ENCODE data around the gene SPTLC3. TPM values are rescaled to one million over a fixed set of nuclear protein-coding genes. Genes with fewer than 3 reads are reported as not detected.

The SPTLC3 gene
- polyA plus RNA-seq, 1 donor from 2014 or later = not detected

GRCh38 chr20:13169086-13169485 lies 160.3 kb downstream of the SPTLC3 start:
- TF ChIP-seq SMC3 (conservative IDR thresholded peaks at IDR 0.05; ENCODE audit: poor library complexity) (no peak), RAD21 (conservative IDR thresholded peaks at IDR 0.05) (no peak), EZH2 (IDR thresholded peaks at IDR 0.05; ENCODE audit: borderline replicate concordance, insufficient read depth, low read length, poor library complexity, severe bottlenecking) (no peak), POLR2AphosphoS5 (IDR thresholded peaks at IDR 0.05) (no peak), EP300 (conservative IDR thresholded peaks at IDR 0.05; ENCODE audit: poor library complexity, severe bottlenecking) (no peak), MXI1 (conservative IDR thresholded peaks at IDR 0.05; ENCODE audit: poor library complexity, severe bottlenecking) (no peak)
- TF ChIP-seq, protein P1, sequence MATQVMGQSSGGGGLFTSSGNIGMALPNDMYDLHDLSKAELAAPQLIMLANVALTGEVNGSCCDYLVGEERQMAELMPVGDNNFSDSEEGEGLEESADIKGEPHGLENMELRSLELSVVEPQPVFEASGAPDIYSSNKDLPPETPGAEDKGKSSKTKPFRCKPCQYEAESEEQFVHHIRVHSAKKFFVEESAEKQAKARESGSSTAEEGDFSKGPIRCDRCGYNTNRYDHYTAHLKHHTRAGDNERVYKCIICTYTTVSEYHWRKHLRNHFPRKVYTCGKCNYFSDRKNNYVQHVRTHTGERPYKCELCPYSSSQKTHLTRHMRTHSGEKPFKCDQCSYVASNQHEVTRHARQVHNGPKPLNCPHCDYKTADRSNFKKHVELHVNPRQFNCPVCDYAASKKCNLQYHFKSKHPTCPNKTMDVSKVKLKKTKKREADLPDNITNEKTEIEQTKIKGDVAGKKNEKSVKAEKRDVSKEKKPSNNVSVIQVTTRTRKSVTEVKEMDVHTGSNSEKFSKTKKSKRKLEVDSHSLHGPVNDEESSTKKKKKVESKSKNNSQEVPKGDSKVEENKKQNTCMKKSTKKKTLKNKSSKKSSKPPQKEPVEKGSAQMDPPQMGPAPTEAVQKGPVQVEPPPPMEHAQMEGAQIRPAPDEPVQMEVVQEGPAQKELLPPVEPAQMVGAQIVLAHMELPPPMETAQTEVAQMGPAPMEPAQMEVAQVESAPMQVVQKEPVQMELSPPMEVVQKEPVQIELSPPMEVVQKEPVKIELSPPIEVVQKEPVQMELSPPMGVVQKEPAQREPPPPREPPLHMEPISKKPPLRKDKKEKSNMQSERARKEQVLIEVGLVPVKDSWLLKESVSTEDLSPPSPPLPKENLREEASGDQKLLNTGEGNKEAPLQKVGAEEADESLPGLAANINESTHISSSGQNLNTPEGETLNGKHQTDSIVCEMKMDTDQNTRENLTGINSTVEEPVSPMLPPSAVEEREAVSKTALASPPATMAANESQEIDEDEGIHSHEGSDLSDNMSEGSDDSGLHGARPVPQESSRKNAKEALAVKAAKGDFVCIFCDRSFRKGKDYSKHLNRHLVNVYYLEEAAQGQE (IDR thresholded peaks at IDR 0.05; ENCODE audit: borderline replicate concordance) = no peak
- TF ChIP-seq, protein P2, sequence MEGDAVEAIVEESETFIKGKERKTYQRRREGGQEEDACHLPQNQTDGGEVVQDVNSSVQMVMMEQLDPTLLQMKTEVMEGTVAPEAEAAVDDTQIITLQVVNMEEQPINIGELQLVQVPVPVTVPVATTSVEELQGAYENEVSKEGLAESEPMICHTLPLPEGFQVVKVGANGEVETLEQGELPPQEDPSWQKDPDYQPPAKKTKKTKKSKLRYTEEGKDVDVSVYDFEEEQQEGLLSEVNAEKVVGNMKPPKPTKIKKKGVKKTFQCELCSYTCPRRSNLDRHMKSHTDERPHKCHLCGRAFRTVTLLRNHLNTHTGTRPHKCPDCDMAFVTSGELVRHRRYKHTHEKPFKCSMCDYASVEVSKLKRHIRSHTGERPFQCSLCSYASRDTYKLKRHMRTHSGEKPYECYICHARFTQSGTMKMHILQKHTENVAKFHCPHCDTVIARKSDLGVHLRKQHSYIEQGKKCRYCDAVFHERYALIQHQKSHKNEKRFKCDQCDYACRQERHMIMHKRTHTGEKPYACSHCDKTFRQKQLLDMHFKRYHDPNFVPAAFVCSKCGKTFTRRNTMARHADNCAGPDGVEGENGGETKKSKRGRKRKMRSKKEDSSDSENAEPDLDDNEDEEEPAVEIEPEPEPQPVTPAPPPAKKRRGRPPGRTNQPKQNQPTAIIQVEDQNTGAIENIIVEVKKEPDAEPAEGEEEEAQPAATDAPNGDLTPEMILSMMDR (IDR thresholded peaks at IDR 0.05; ENCODE audit: poor library complexity, severe bottlenecking) = no peak
- H3K9me2 ChIP-seq (ENCODE audit: insufficient read depth, low read length) = no peaks in the 10 kb centered on the region
- no peak overlapping the region for H3K4me2 ChIP-seq (ENCODE audit: low read length)
- no peak overlapping the region for H3K27ac ChIP-seq (ENCODE audit: low read length)
- H2AFZ ChIP-seq (ENCODE audit: low read depth, low read length) = no peak overlapping the region
- H3K27me3 ChIP-seq (ENCODE audit: insufficient read depth, low read depth, low read length) = no peaks in the 10 kb centered on the region
- H4K20me1 ChIP-seq (ENCODE audit: insufficient read depth) = no peaks in the 10 kb centered on the region
- no peaks in the 10 kb centered on the region for H3K79me2 ChIP-seq (replicated peaks; ENCODE audit: insufficient read depth, low read length)
- H3F3A ChIP-seq (ENCODE audit: insufficient read depth, low read length, poor library complexity, severe bottlenecking) = no peaks in the 10 kb centered on the region
- H3K9ac ChIP-seq (ENCODE audit: low read length) = no peak overlapping the region
- no peaks in the 10 kb centered on the region for H3K9me3 ChIP-seq (ENCODE audit: low read length)
- no peak overlapping the region for H3K4me3 ChIP-seq (ENCODE audit: low read length)
- no peaks in the 10 kb centered on the region for H3K36me3 ChIP-seq (ENCODE audit: insufficient read depth, low read length)

- H3K27me3 ChIP-seq (ENCODE audit: insufficient read depth, low read depth, low read length) = no peaks in the 10 kb centered on the region
- no peaks in the 10 kb centered on the region for H3K9me2 ChIP-seq (ENCODE audit: insufficient read depth, low read length)
- H3K36me3 ChIP-seq (ENCODE audit: insufficient read depth, low read length) = no peaks in the 10 kb centered on the region
- H4K20me1 ChIP-seq (ENCODE audit: insufficient read depth) = no peaks in the 10 kb centered on the region
- no peak overlapping the region for H3K4me3 ChIP-seq (ENCODE audit: low read length)
- no peak overlapping the region for H3K27ac ChIP-seq (ENCODE audit: low read length)
- H3K9me3 ChIP-seq (ENCODE audit: low read length) = no peaks in the 10 kb centered on the region
- no peak overlapping the region for H2AFZ ChIP-seq (ENCODE audit: low read depth, low read length)
- no peaks in the 10 kb centered on the region for H3K79me2 ChIP-seq (replicated peaks; ENCODE audit: insufficient read depth, low read length)
- no peak overlapping the region for H3K9ac ChIP-seq (ENCODE audit: low read length)
- TF ChIP-seq RAD21 (conservative IDR thresholded peaks at IDR 0.05) = no peak
- no peak for TF ChIP-seq EP300 (conservative IDR thresholded peaks at IDR 0.05; ENCODE audit: poor library complexity, severe bottlenecking)
- TF ChIP-seq, protein P2 (IDR thresholded peaks at IDR 0.05; ENCODE audit: poor library complexity, severe bottlenecking) = no peak
- no peak for TF ChIP-seq POLR2AphosphoS5 (IDR thresholded peaks at IDR 0.05)
- TF ChIP-seq MXI1 (conservative IDR thresholded peaks at IDR 0.05; ENCODE audit: poor library complexity, severe bottlenecking) = no peak
- no peak for TF ChIP-seq TAF1 (IDR thresholded peaks at IDR 0.05; ENCODE audit: low read depth)
- TF ChIP-seq EZH2 (IDR thresholded peaks at IDR 0.05; ENCODE audit: borderline replicate concordance, insufficient read depth, low read length, poor library complexity, severe bottlenecking) = no peak
- TF ChIP-seq, protein P1 (IDR thresholded peaks at IDR 0.05; ENCODE audit: borderline replicate concordance) = no peak
- no peak for TF ChIP-seq SMC3 (conservative IDR thresholded peaks at IDR 0.05; ENCODE audit: poor library complexity)
- no peaks in the 10 kb centered on the region for H3F3A ChIP-seq (ENCODE audit: insufficient read depth, low read length, poor library complexity, severe bottlenecking)
- no peak overlapping the region for H3K4me2 ChIP-seq (ENCODE audit: low read length)
Measured at GRCh38 chr20:13170771-13171170, 162.0 kb downstream of the SPTLC3 start.

All from neural cell (in vitro differentiated cells).